ENCODE measurements around the gene MAB21L4. TPM values are rescaled to one million over a fixed set of nuclear protein-coding genes. Genes with fewer than 3 reads are reported as not detected.

The MAB21L4 gene
- total RNA-seq, 4 donors from 2014 or later: 41.3 to 121 (median 69.1) TPM

GRCh38 chr2:240851078-240851991 lies 44.6 kb downstream of the MAB21L4 start:
- 40 to 44% methylated on average over 16 to 27 of the region's 33 CpGs for WGBS, 2 donors
- TF ChIP-seq, protein P1, sequence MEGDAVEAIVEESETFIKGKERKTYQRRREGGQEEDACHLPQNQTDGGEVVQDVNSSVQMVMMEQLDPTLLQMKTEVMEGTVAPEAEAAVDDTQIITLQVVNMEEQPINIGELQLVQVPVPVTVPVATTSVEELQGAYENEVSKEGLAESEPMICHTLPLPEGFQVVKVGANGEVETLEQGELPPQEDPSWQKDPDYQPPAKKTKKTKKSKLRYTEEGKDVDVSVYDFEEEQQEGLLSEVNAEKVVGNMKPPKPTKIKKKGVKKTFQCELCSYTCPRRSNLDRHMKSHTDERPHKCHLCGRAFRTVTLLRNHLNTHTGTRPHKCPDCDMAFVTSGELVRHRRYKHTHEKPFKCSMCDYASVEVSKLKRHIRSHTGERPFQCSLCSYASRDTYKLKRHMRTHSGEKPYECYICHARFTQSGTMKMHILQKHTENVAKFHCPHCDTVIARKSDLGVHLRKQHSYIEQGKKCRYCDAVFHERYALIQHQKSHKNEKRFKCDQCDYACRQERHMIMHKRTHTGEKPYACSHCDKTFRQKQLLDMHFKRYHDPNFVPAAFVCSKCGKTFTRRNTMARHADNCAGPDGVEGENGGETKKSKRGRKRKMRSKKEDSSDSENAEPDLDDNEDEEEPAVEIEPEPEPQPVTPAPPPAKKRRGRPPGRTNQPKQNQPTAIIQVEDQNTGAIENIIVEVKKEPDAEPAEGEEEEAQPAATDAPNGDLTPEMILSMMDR (IDR thresholded peaks at IDR 0.05): peak in 1 of 3 donors; percentile 63
- no peak for TF ChIP-seq POLR2A (IDR thresholded peaks at IDR 0.05)
- intact Hi-C loops (cut with DNase I; ENCODE audit: low total_unique reads): no loop called here
- peak; percentile 85 to 97 for DNase-seq (ENCODE audit: low spot score in 2 of 2)
- H3K4me3 ChIP-seq (ENCODE audit: low read depth, poor library complexity, severe bottlenecking): no peak overlapping the region

- WGBS, 2 donors: 68% methylated on average over 11 of the region's 11 CpGs
- no peak for TF ChIP-seq POLR2A (IDR thresholded peaks at IDR 0.05)
- TF ChIP-seq, protein P1 (IDR thresholded peaks at IDR 0.05): no peak
- intact Hi-C loops (cut with DNase I; ENCODE audit: low total_unique reads): no loop called here
- no peak for DNase-seq (ENCODE audit: low spot score in 2 of 2)
- H3K4me3 ChIP-seq (ENCODE audit: low read depth, poor library complexity, severe bottlenecking): no peak overlapping the region
Measured at GRCh38 chr2:240850756-240851077, 45.2 kb downstream of the MAB21L4 start.

- no peak overlapping the region for H3K4me3 ChIP-seq (ENCODE audit: low read depth, poor library complexity, severe bottlenecking)
- TF ChIP-seq, protein P1 (IDR thresholded peaks at IDR 0.05): no peak
- no peak for TF ChIP-seq POLR2A (IDR thresholded peaks at IDR 0.05)
- 86 to 89% methylated on average over 10 of the region's 11 CpGs for WGBS, 2 donors
- no peak for DNase-seq (ENCODE audit: low spot score in 2 of 2)
- intact Hi-C loops (cut with DNase I; ENCODE audit: low total_unique reads): no loop called here
Measured at GRCh38 chr2:240850026-240850425, 45.9 kb downstream of the MAB21L4 start.

- DNase-seq (ENCODE audit: low spot score in 2 of 2): no peak
- intact Hi-C loops (cut with DNase I; ENCODE audit: low total_unique reads): no loop called here
- no peak overlapping the region for H3K4me3 ChIP-seq (ENCODE audit: low read depth, poor library complexity, severe bottlenecking)
- 75 to 76% methylated on average over 12 of the region's 12 CpGs for WGBS, 2 donors
- TF ChIP-seq POLR2A (IDR thresholded peaks at IDR 0.05): no peak
- TF ChIP-seq, protein P1 (IDR thresholded peaks at IDR 0.05): no peak
Measured at GRCh38 chr2:240848900-240849680, 46.9 kb downstream of the MAB21L4 start.

DNA sequence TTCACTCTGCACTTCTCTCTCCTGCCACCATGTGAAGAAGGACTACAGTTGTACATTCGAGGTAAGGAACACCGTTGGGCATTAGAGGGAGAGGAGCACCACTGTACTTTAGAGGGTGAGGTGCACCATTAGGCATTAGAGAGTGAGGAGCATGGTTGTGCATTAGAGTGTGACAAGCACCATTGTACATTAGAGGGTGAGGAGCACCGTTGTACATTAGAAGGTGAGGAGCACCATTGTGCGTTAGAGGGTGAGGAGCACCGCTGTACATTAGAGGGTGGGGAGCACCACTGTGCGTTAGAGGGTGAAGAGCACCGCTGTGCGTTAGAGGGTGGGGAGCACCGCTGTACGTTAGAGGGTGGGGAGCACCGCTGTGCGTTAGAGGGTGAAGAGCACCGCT lies 48.1 kb downstream of the MAB21L4 start:
- no peak overlapping the region for H3K4me3 ChIP-seq (ENCODE audit: low read depth, poor library complexity, severe bottlenecking)
- 87 to 92% methylated on average over 13 of the region's 13 CpGs for WGBS, 2 donors
- TF ChIP-seq, protein P1 (IDR thresholded peaks at IDR 0.05): no peak
- no peak for TF ChIP-seq POLR2A (IDR thresholded peaks at IDR 0.05)
- intact Hi-C loops (cut with DNase I; ENCODE audit: low total_unique reads): no loop called here
- DNase-seq (ENCODE audit: low spot score in 2 of 2): no peak

Data from lower leg skin (tissue), 4 donors.